ENCODE measurements around the gene MORC2. TPM values are rescaled to one million over a fixed set of nuclear protein-coding genes. Genes with fewer than 3 reads are reported as not detected.

Gene MORC2
- total and polyA plus RNA-seq, 2 of the 13 experiments (the other 11 are each of a cell fraction or from before 2014, with no cell fraction given), result 11.9 to 18.3 TPM

GRCh38 chr22:30944986-30945385, 23.6 kb downstream of the MORC2 start (continued):
- no peak for TF ChIP-seq ZNF10 (CRISPR knock-in tag; IDR thresholded peaks at IDR 0.05; ENCODE audit: borderline replicate concordance, low read depth)

GRCh38 chr22:30943368-30943767, 25.2 kb downstream of the MORC2 start:
- Histone ChIP-seq H3K36me3 (replicated peaks in 1 of 2; ENCODE audit: control insufficient read depth in 1 of 2, insufficient read depth in 2 of 2, low read length in 2 of 2) (peaks cover 46 to 95% of the 10 kb centered on the region in 2 experiments), H3K4me1 (ENCODE audit: insufficient read depth, low read length) (no peaks in the 10 kb centered on the region), H3K4me2 (ENCODE audit: low read depth, low read length) (no peak overlapping the region), H3K4me3 (replicated peaks in 1 of 3; ENCODE audit: insufficient read depth in 1 of 3, low read depth in 2 of 3, low read length in 3 of 3) (no peak overlapping the region), H3K27ac (ENCODE audit: extremely low read length, insufficient read depth, low read length) (no peak overlapping the region), H3K9ac (ENCODE audit: insufficient read depth, low read depth, low read length) (no peak overlapping the region), H3K27me3 (ENCODE audit: control insufficient read depth in 1 of 2, insufficient read depth in 2 of 2, low read length in 2 of 2) (no peaks in the 10 kb centered on the region), H2AFZ (ENCODE audit: low read length) (no peak overlapping the region), H4K20me1 (ENCODE audit: insufficient read depth, low read length) (no peaks in the 10 kb centered on the region), H3K9me3 (ENCODE audit: low read length) (no peaks in the 10 kb centered on the region), H3K79me2 (ENCODE audit: insufficient read depth, low read length) (no peaks in the 10 kb centered on the region)
- TF ChIP-seq E2F5 (CRISPR knock-in tag; conservative IDR thresholded peaks at IDR 0.05) (no peak), PRPF4 (IDR thresholded peaks at IDR 0.05; ENCODE audit: low read depth, low read length, poor library complexity, severe bottlenecking) (no peak), ZNF12 (CRISPR knock-in tag; IDR thresholded peaks at IDR 0.05) (no peak), PPARG (CRISPR knock-in tag; conservative IDR thresholded peaks at IDR 0.05) (no peak), ZNF619 (CRISPR knock-in tag; IDR thresholded peaks at IDR 0.05) (no peak), GATA4 (IDR thresholded peaks at IDR 0.05; ENCODE audit: borderline replicate concordance, low read depth) (no peak), ZNF296 (CRISPR knock-in tag; conservative IDR thresholded peaks at IDR 0.05) (no peak), ZEB1 (IDR thresholded peaks at IDR 0.05; ENCODE audit: insufficient replicate concordance, low read depth) (no peak), ZSCAN12 (CRISPR knock-in tag; IDR thresholded peaks at IDR 0.05) (no peak), SNAPC5 (CRISPR knock-in tag; IDR thresholded peaks at IDR 0.05; ENCODE audit: borderline replicate concordance) (no peak), NCOA5 (CRISPR knock-in tag; IDR thresholded peaks at IDR 0.05) (no peak), ARID5B (CRISPR knock-in tag; IDR thresholded peaks at IDR 0.05) (no peak), ZNF331 (CRISPR knock-in tag; IDR thresholded peaks at IDR 0.05) (no peak), ZNF224 (CRISPR knock-in tag; IDR thresholded peaks at IDR 0.05) (no peak), SMAD3 (CRISPR knock-in tag; IDR thresholded peaks at IDR 0.05) (no peak)
- DNase-seq (ENCODE audit: low spot score), result no peak
- CTCF ChIA-PET (ENCODE audit: low intra/inter-chr PET ratio, low total read pairs), result no interaction called here
- FAIRE-seq, result no peak
- 96% methylated on average over 3 of the region's 3 CpGs for WGBS (ENCODE audit: low lambda C conversion rate)
- BruUV-seq (replicated peaks), result no TSS peak
- ATAC-seq, result no peak
- intact Hi-C loops (cut with micrococcal nuclease; ENCODE audit: unreplicated experiment), result no loop called here
- POLR2A ChIA-PET, result no interaction called here
- in situ Hi-C loops (cut with HindIII; ENCODE audit: extremely low pct_ligation_motif_present, low pct_unique_long_range_greater_than_20kb), result no loop called here

Measured in HepG2 (cell line).